Prostate gland (tissue), 2 donors: ENCODE measurements around the gene RAPGEF4. TPM values are rescaled to one million over a fixed set of nuclear protein-coding genes. Genes with fewer than 3 reads are reported as not detected.
A peak's percentile ranks its signal among the peaks of the same experiment; 100 is the strongest.

Experiments used
- DNase-seq: peaks from one replicate; pipeline ENCODE4 v3.0.0-alpha.2; 2019; ENCODE audit warnings: low spot score
- H3K27ac ChIP-seq, 2 donors: fragments of 200-600 bp; sonication (generic); 2 replicates each; pipeline ENCODE4 v1.5.1; 2017 to 2019
- H3K27me3 ChIP-seq: fragments of 200-600 bp; sonication (generic); replicated peaks from 2 replicates; pipeline ENCODE4 v1.5.1; 2019; ENCODE audit not compliant: insufficient read depth
- H3K36me3 ChIP-seq, 2 donors: fragments of 200-600 bp; sonication (generic); 1 replicate in 1 of 2; 2 replicates in 1 of 2; pipeline versions ENCODE4 v1.5.1 to v1.8.1; 2017 to 2019
- H3K4me1 ChIP-seq: fragments of 200-600 bp; sonication (generic); replicated peaks from 2 replicates; pipeline ENCODE4 v1.5.1; 2019
- H3K4me3 ChIP-seq, 2 donors: fragments of 200-600 bp; sonication (generic); 2 replicates each; pipeline ENCODE4 v1.5.1; 2017 to 2019
- H3K9me3 ChIP-seq: fragments of 200-600 bp; sonication (generic); 2 replicates; pipeline ENCODE4 v1.5.1; 2017
- POLR2A ChIP-seq: fragments of 450-650 bp; IDR thresholded peaks from one replicate; pipeline ENCODE4 v1.6.1; 2016; ENCODE audit warnings: antibody characterized with exemption, mild to moderate bottlenecking
- POLR2AphosphoS5 ChIP-seq: sonication (generic); formaldehyde crosslinking; IDR thresholded peaks from one replicate; pipeline ENCODE4 v1.6.1; 2017; ENCODE audit warnings: antibody characterized with exemption
- WGBS: methylation state at CpG from one replicate; pipeline ENCODE4 v1.1.5; 2018; 5-methylcytosine and 5-hydroxymethylcytosine counted together
- intact Hi-C: fragments of 100-400 bp; cut with DNase I; formaldehyde crosslinking; loops from one replicate; pipeline ENCODE4 v1.14.2; 2022
- total RNA-seq, 2 donors: library from RNA; depleted of rRNA; stranded (reverse); fragments of >200 nt; gene quantifications; one replicate each; pipeline ENCODE4 v1.1.0, GENCODE V29; 2016
- TF ChIP-seq, protein P1 (sequence below), 4 experiments: fragments of 200-600 bp in 2 of 4; fragments of 450-650 bp in 2 of 4; sonication (generic) in 2 of 4; IDR thresholded peaks; 1 replicate in 3 of 4; 2 replicates in 1 of 4; pipeline ENCODE4 v1.5.1; 2016 to 2019; ENCODE audit warnings: antibody characterized with exemption in 4 of 4, mild to moderate bottlenecking in 2 of 4, moderate library complexity in 2 of 4

Gene RAPGEF4
- total RNA-seq, 2 donors from 2014 or later = 7.3 to 31.0 TPM

GRCh38 chr2:172889768-172890430 lies 154.3 kb downstream of the RAPGEF4 start:
- Histone ChIP-seq H3K4me1 (no peaks in the 10 kb centered on the region), H3K36me3 (no peaks in the 10 kb centered on the region), H3K4me3 (no peak overlapping the region), H3K27ac (no peak overlapping the region), H3K27me3 (no peaks in the 10 kb centered on the region), H3K9me3 (no peaks in the 10 kb centered on the region)
- DNase-seq = no peak
- WGBS = 41% methylated on average over 7 of the region's 7 CpGs
- intact Hi-C loops = no loop called here
- TF ChIP-seq POLR2AphosphoS5 = peak; percentile 25
- TF ChIP-seq POLR2A = no peak

GRCh38 chr2:172893111-172893510 lies 157.5 kb downstream of the RAPGEF4 start:
- H3K4me3 ChIP-seq = no peak overlapping the region
- no peak overlapping the region for H3K27ac ChIP-seq
- H3K27me3 ChIP-seq = no peaks in the 10 kb centered on the region
- no peak for DNase-seq
- 91% methylated on average over 10 of the region's 10 CpGs for WGBS
- H3K4me1 ChIP-seq = no peaks in the 10 kb centered on the region
- no peaks in the 10 kb centered on the region for H3K9me3 ChIP-seq
- TF ChIP-seq, protein P1, sequence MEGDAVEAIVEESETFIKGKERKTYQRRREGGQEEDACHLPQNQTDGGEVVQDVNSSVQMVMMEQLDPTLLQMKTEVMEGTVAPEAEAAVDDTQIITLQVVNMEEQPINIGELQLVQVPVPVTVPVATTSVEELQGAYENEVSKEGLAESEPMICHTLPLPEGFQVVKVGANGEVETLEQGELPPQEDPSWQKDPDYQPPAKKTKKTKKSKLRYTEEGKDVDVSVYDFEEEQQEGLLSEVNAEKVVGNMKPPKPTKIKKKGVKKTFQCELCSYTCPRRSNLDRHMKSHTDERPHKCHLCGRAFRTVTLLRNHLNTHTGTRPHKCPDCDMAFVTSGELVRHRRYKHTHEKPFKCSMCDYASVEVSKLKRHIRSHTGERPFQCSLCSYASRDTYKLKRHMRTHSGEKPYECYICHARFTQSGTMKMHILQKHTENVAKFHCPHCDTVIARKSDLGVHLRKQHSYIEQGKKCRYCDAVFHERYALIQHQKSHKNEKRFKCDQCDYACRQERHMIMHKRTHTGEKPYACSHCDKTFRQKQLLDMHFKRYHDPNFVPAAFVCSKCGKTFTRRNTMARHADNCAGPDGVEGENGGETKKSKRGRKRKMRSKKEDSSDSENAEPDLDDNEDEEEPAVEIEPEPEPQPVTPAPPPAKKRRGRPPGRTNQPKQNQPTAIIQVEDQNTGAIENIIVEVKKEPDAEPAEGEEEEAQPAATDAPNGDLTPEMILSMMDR (IDR thresholded peaks at IDR 0.05) = no peak
- no peak for TF ChIP-seq POLR2AphosphoS5
- no peak for TF ChIP-seq POLR2A
- no peaks in the 10 kb centered on the region for H3K36me3 ChIP-seq
- intact Hi-C loops = no loop called here

DNA sequence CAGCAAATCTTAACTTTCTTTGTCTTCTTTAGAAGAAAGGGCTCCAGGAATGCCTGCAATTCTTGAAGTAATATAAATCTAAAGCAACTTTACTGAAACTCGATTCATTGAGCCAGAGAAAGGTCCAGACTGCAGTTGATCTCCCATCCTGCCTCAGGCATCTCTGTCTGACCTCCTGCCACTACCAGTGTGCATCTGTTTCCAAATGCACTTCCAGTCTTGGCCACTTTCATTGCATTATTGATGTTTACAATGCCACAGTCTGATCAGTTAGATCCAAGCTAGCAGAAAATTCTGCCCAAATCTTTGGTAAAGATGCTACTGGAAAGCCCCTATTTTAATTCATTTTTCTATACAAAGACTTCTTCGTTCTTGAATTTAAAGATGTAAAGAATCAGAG lies 158.0 kb downstream of the RAPGEF4 start:
- no peak for DNase-seq
- Histone ChIP-seq H3K27me3 (no peaks in the 10 kb centered on the region), H3K9me3 (no peaks in the 10 kb centered on the region), H3K4me1 (no peaks in the 10 kb centered on the region), H3K36me3 (no peaks in the 10 kb centered on the region), H3K27ac (no peak overlapping the region), H3K4me3 (no peak overlapping the region)
- intact Hi-C loops = no loop called here
- 78% methylated on average over 2 of the region's 2 CpGs for WGBS
- TF ChIP-seq, protein P1 (IDR thresholded peaks at IDR 0.05) = no peak
- TF ChIP-seq POLR2A (no peak), POLR2AphosphoS5 (no peak)

GRCh38 chr2:172894689-172895387 lies 159.2 kb downstream of the RAPGEF4 start:
- TF ChIP-seq POLR2A (no peak), POLR2AphosphoS5 (no peak)
- TF ChIP-seq, protein P1 (IDR thresholded peaks at IDR 0.05) = no peak
- no peaks in the 10 kb centered on the region for H3K9me3 ChIP-seq

GRCh38 chr2:172896661-172897081 lies 161.0 kb downstream of the RAPGEF4 start:
- H3K9me3 ChIP-seq = no peaks in the 10 kb centered on the region
- intact Hi-C loops = no loop called here
- H3K4me1 ChIP-seq = no peaks in the 10 kb centered on the region
- H3K27me3 ChIP-seq = no peaks in the 10 kb centered on the region
- TF ChIP-seq, protein P1 (IDR thresholded peaks at IDR 0.05) = no peak
- TF ChIP-seq POLR2A = no peak
- TF ChIP-seq POLR2AphosphoS5 = no peak
- no peaks in the 10 kb centered on the region for H3K36me3 ChIP-seq
- no peak overlapping the region for H3K27ac ChIP-seq
- 88% methylated on average over 4 of the region's 4 CpGs for WGBS
- H3K4me3 ChIP-seq = no peak overlapping the region
- DNase-seq = no peak

More at GRCh38 chr2:172894689-172895387, 159.2 kb downstream of the RAPGEF4 start:
- no peak for DNase-seq
- Histone ChIP-seq H3K27me3 (no peaks in the 10 kb centered on the region), H3K4me3 (no peak overlapping the region), H3K36me3 (no peaks in the 10 kb centered on the region), H3K4me1 (no peaks in the 10 kb centered on the region), H3K27ac (no peak overlapping the region)
- intact Hi-C loops = no loop called here
- WGBS = 51% methylated on average over 7 of the region's 7 CpGs
